Measurements from ENCODE around the gene NOX3.
"Not testable (repeated sequence)": the region's sequence is repeated elsewhere in the genome, so short reads cannot be mapped to it uniquely, and the experiment has no call there.

Gene NOX3

DNA sequence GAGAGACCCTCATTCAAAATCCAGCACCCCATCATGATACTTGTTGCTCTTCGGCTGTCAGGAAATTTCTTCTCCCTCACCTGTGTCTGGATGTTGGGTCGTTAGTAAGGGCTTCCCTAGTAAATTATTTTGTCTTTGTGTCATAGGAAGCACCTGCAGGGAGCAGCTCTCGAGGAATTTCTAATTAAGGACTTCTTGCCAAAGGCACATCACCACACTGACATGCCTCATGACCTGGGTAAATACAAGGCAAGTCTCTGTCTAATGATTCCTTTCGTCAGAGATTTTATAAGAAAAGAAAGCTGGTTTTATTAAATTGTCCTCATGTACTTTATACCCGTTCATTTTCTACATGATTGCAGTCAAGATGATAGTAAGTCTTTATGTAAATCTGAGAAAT lies at the start of gene NOX3:
Gene NOX3 (minus strand): TSS at position 74 of the 400 bp plus-strand sequence. CDS start 39 bp downstream, at position 35.
- in situ Hi-C loops (cut with MboI; ENCODE audit: low sequenced_read_pairs), result no loop called here

DNA sequence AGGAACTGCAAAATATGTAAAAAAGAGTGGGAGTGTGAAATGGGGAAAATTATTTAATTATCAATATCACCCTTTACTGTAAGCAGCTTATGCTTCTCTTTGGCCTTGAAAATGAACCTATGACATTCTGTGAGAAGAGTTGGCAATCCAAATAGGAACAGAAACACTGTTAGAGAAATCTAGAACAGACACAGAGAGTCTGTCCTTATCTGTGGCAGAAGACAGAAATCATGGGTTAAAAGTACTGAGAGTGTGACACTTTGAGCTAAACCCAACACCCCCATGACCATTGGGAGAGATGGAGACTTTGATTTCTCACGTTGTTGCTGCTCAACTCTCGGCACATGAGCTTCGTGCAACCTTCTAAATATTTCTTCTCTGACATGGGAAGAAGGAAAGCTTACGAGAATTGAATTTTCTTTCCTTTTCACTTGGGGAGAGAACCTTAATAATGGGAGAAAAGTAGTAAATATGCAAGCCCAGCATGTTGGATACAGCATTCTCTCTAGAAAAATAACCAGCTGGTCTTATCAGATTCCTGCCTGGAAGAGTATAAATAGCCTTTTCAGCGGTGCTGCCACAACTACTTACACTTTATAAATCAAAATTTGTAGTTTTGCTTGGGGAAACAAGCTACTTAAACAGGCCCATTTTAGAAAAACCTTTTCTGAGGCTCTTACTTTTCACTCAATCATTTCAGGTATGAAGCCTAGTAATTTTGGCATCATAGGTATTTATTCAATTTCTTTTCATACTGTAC lies 49.4 kb upstream of the NOX3 start:
- in situ Hi-C loops (cut with MboI; ENCODE audit: low sequenced_read_pairs), result no loop called here

DNA sequence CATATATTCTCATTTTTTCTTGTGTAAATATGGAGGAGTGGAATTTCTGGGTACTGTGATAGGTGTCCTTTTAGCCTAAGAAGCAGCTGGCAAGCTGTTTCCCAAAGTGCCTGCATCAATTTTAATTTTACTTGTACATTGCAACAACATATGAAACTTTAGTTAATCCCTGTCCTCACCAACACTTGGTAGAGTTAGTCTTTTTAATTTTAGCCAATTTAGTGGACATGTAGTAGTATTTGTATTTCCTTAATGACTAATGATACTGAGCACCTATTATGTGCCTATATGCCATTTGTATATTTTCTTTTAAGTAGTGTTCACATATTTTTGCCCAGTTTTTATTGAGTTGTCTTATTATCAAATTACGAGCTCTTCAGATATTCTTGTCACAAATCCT lies 46.8 kb upstream of the NOX3 start:
- in situ Hi-C loops (cut with MboI; ENCODE audit: low sequenced_read_pairs), result no loop called here

- in situ Hi-C loops (cut with MboI; ENCODE audit: low sequenced_read_pairs), result no loop called here
These were observed 43.9 kb upstream of the NOX3 start for GRCh38 chr6:155499574-155499973.

GRCh38 chr6:155498370-155498769 lies 42.7 kb upstream of the NOX3 start:
- in situ Hi-C loops (cut with MboI; ENCODE audit: low sequenced_read_pairs), result no loop called here

- in situ Hi-C loops (cut with MboI; ENCODE audit: low sequenced_read_pairs), result no loop called here
These were observed 41.6 kb upstream of the NOX3 start for GRCh38 chr6:155497273-155497672.

- in situ Hi-C loops (cut with MboI; ENCODE audit: low sequenced_read_pairs), result no loop called here
These were observed 39.6 kb upstream of the NOX3 start for GRCh38 chr6:155495011-155495768.

DNA sequence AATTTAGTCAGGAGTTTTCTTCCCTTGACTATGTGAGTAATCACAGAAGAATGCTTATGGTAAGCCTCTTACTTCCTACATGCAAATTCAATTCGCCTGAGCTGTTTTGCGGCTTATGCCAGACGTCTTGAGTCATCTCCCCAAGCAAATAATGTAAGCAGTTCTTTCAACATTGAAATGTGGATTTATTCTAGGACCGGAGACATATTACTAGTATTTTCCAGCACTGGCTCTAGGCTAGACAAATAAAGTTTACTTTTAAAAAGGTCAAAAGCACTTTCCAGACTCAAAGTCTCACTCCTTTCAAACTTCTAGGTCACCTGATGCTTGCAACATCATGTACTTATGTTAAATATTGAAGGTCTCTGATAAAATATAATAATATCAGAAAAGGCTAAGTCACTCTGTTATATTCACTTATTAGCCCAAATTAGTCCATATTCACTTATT lies 38.1 kb upstream of the NOX3 start:
- in situ Hi-C loops (cut with MboI; ENCODE audit: low sequenced_read_pairs), result no loop called here

- in situ Hi-C loops (cut with MboI; ENCODE audit: low sequenced_read_pairs), result no loop called here
These were observed 37.5 kb upstream of the NOX3 start for GRCh38 chr6:155493026-155493693.

DNA sequence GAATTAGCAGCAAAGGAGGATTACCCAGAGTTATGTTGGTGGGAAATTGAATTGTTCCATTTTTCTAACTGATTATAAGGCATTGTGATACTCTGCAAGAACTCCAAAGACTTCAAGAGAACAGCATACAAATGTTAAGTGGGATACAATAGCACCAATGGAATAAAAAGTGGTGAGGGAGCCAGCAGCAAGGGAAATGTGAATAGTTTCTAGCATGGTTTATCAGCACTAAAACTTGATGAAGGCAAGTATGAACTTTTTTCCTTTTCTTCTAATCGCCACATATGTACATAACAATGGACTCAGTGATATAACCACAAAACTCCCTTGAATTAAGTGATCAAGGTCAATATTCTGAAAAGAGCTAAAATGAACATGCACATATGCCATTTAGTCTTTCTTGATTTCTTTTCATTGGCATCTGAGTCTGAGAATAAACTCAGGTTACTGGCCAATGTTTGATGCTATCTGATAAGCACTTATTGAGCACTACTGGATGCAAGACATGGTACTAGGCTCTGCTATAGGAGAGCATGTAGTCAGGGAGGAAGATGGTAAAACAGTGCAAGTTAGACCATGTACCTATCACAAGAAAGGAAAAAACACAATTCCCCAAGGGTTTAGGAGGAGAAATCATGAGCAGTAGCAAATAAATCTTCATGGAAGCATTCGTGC lies 36.6 kb upstream of the NOX3 start:
- in situ Hi-C loops (cut with MboI; ENCODE audit: low sequenced_read_pairs), result no loop called here

- in situ Hi-C loops (cut with MboI; ENCODE audit: low sequenced_read_pairs), result no loop called here
These were observed 35.8 kb upstream of the NOX3 start for GRCh38 chr6:155491421-155491820.

GRCh38 chr6:155488197-155488596 lies 32.6 kb upstream of the NOX3 start:
- in situ Hi-C loops (cut with MboI; ENCODE audit: low sequenced_read_pairs), result not testable (repeated sequence)

DNA sequence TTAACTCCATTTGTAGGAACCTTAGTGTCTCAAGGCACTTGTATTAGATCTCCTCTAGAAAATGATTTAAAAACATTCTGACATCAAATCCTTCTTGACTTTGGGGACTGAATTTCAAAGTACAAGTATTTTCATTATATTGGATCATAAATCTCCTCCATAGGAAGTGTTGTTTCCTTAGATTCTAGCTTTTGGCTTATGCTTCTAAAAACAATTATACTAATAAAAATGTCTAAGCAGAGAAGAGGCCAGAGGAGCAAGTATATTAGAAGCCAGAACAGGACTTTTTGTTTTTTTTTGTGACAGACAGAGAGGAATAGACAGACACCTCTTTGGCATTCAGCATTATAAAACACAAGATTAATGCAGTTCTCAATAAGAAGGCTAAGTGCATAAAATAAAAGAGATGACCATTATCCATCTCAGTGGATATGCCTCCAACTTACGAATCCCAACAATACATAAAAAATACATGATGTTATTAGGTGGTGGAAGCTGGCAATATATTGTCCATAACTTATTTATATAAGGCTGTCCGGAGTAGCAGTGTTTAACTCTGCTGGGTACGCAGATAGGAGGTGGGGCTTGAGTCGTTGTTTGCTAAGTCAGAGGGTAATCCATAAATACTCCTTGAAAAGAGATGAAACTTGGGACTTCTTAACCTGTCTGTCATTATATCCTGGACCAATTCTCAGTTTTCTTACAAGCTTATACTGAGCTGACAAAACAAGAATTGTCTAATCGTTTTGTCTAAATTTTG lies 31.9 kb upstream of the NOX3 start:
- in situ Hi-C loops (cut with MboI; ENCODE audit: low sequenced_read_pairs), result no loop called here

DNA sequence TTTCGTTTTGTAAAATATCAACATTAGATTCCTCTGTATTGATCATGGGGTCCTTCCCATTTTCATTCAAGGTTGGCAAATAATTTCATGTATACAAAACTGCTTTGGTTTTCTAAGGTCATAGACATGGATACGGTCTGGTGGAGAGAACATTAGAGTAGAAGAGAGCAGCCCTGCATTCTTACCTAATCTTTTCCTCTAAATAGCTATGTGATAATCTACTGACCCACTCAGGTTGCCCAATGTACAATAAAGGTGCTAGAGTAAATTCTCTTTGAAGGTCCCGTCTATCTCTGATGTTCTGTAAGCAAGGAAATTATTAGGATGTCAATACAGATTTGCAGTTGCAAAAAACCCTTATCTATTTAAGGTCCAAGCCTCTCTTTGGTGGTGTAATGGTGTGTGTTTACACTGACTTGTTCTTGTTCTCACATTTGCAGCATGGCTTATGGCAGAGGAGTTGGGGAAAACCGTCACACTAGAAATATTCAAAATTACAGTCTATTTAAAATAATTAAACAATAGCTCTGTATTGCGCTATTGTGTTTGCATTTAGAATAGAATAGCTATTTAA lies 31.2 kb upstream of the NOX3 start:
- in situ Hi-C loops (cut with MboI; ENCODE audit: low sequenced_read_pairs), result no loop called here

DNA sequence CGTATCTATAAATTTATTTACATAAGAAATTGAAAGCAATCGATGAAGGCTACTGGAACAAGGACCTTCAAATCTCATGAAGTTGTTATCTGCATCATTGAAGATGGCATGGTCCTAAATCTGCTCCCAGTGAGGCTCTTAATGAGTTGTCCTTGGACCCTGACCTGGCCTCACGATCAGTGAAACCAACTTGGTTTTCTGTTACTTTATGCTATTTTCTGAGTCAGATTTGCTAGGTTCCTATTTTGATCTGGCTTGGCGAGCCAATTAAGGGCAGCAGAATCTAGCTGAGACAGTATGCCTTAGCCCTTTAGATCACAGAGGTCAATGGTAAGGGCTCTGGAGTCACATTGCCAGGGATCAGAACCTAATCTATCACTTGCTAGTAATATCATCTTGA lies 30.1 kb upstream of the NOX3 start:
- in situ Hi-C loops (cut with MboI; ENCODE audit: low sequenced_read_pairs), result no loop called here

- in situ Hi-C loops (cut with MboI; ENCODE audit: low sequenced_read_pairs), result no loop called here
These were observed 28.2 kb upstream of the NOX3 start for GRCh38 chr6:155483858-155484257.

DNA sequence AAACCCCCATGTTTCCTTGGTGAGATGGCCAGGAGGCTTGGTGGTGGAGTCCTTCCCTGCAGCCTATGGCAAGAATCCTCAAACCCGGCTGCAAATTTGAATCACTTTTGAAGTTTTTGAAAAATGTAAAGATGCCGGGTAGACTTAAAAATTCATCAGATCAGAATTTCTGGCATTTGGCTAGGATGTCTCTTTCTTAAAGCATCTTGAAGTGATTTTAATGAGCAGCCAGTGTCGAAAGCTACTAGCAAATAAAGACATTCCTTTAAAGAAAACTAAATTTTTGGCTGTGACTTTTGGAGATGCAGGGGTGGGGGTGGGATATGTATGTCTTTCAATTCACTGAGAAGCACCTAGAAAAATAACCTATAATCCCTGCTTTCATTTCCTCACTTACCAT lies 25.6 kb upstream of the NOX3 start:
- in situ Hi-C loops (cut with MboI; ENCODE audit: low sequenced_read_pairs), result no loop called here

GRCh38 chr6:155473741-155474140 lies 18.1 kb upstream of the NOX3 start:
- in situ Hi-C loops (cut with MboI; ENCODE audit: low sequenced_read_pairs), result no loop called here

DNA sequence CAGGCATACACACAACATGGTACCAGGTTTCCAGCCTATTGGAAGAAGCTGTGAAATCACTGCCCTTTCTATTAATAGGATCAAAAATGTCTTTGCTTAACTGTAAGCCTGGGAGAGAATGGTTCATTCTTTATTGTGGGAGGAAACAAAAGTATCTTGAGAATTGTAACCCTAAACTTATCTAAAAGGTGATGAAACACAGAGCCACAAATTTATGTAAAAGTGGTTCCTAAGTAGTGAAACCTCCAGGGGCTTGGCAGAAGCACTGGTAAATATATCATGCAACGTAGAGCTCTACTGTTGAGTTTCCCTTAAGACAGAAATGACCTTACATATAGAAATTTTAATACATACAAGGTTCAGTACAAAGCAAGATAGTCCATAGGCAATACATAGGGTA lies 17.2 kb upstream of the NOX3 start:
- in situ Hi-C loops (cut with MboI; ENCODE audit: low sequenced_read_pairs), result no loop called here

DNA sequence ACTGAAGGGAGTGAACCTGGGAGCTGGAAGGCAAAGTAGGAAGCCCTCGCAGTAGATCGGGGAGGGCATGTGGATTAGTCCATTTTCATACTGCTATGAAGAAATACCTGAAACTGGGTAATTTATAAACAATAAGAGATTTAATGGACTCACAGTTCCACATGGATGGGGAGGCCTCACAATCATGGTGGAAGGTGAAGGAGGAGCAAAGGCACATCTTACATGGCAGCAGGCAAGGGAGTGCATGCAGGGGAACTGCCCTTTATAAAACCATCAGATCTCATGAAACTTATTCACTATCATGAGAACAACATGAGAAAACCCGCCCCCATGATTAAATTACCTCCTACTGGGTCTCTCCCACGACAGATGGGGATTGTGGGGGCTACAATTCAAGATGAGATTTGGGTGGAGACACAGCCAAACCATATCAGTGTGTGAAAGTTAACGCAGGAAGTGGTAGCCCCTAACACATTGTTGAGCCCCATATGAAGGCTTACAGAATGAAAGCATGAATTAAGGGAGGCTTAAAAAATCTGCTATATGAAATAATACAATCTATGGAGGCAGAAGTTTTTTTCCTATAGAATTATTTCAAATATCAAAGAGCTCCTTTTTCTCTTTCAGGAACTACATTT lies 15.5 kb upstream of the NOX3 start:
- in situ Hi-C loops (cut with MboI; ENCODE audit: low sequenced_read_pairs), result not testable (repeated sequence)

Measured in hTERT RPE-1 (cell line).